ENCODE data around the gene CYP4A22. TPM values are rescaled to one million over a fixed set of nuclear protein-coding genes. Genes with fewer than 3 reads are reported as not detected.

The CYP4A22 gene
- total and polyA plus RNA-seq, 2 experiments from 2014 or later, result not detected

- Histone ChIP-seq H3K27me3 (ENCODE audit: insufficient read depth) (no peaks in the 10 kb centered on the region), H3K4me1 (ENCODE audit: insufficient read depth) (peaks cover 2% of the 10 kb centered on the region), H3K27ac (ENCODE audit: low read depth) (no peak overlapping the region), H3K36me3 (ENCODE audit: insufficient read depth) (no peaks in the 10 kb centered on the region), H3F3A (replicated peaks; ENCODE audit: low read depth) (no peaks in the 10 kb centered on the region), H4K20me1 (replicated peaks; ENCODE audit: insufficient read depth) (no peaks in the 10 kb centered on the region), H2AFZ (no peak overlapping the region), H3K4me3 (no peak overlapping the region), H3K79me2 (replicated peaks; ENCODE audit: insufficient read depth) (no peaks in the 10 kb centered on the region), H3K4me2 (no peak overlapping the region), H3K9me2 (ENCODE audit: insufficient read depth) (no peaks in the 10 kb centered on the region)
- H3K27ac Mint-ChIP-seq, result no peak overlapping the region
- H3K9me3 Mint-ChIP-seq, result peaks cover 18% of the 10 kb centered on the region; the same call in 2 of the 3 replicates
- no peak for TF ChIP-seq JUNB (IDR thresholded peaks at IDR 0.05; ENCODE audit: unreplicated experiment)
- no peak for TF ChIP-seq ETS1 (IDR thresholded peaks at IDR 0.05)
- TF ChIP-seq, protein P1, sequence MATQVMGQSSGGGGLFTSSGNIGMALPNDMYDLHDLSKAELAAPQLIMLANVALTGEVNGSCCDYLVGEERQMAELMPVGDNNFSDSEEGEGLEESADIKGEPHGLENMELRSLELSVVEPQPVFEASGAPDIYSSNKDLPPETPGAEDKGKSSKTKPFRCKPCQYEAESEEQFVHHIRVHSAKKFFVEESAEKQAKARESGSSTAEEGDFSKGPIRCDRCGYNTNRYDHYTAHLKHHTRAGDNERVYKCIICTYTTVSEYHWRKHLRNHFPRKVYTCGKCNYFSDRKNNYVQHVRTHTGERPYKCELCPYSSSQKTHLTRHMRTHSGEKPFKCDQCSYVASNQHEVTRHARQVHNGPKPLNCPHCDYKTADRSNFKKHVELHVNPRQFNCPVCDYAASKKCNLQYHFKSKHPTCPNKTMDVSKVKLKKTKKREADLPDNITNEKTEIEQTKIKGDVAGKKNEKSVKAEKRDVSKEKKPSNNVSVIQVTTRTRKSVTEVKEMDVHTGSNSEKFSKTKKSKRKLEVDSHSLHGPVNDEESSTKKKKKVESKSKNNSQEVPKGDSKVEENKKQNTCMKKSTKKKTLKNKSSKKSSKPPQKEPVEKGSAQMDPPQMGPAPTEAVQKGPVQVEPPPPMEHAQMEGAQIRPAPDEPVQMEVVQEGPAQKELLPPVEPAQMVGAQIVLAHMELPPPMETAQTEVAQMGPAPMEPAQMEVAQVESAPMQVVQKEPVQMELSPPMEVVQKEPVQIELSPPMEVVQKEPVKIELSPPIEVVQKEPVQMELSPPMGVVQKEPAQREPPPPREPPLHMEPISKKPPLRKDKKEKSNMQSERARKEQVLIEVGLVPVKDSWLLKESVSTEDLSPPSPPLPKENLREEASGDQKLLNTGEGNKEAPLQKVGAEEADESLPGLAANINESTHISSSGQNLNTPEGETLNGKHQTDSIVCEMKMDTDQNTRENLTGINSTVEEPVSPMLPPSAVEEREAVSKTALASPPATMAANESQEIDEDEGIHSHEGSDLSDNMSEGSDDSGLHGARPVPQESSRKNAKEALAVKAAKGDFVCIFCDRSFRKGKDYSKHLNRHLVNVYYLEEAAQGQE (IDR thresholded peaks at IDR 0.05; ENCODE audit: unreplicated experiment), result no peak
- TF ChIP-seq EZH2phosphoT487 (IDR thresholded peaks at IDR 0.05; ENCODE audit: unreplicated experiment), result no peak
- TF ChIP-seq ZNF114 (CRISPR knock-in tag; IDR thresholded peaks at IDR 0.05), result no peak
- no peak for TF ChIP-seq STAT1 (IDR thresholded peaks at IDR 0.05; ENCODE audit: unreplicated experiment)
- TF ChIP-seq EZH2 (IDR thresholded peaks at IDR 0.05; ENCODE audit: low read depth, unreplicated experiment), result no peak
- TF ChIP-seq CREB1 (CRISPR knock-in tag; IDR thresholded peaks at IDR 0.05; ENCODE audit: low read depth), result no peak
- no peak for TF ChIP-seq NANOG (IDR thresholded peaks at IDR 0.05; ENCODE audit: borderline replicate concordance)
- no peak for TF ChIP-seq POLR2AphosphoS5 (IDR thresholded peaks at IDR 0.05; ENCODE audit: low read depth)
- no peak for TF ChIP-seq ZNF331 (CRISPR knock-in tag; IDR thresholded peaks at IDR 0.05; ENCODE audit: low read depth)
- TF ChIP-seq CTCF (conservative IDR thresholded peaks at IDR 0.05; ENCODE audit: low read depth in 2 of 2), result no peak
- TF ChIP-seq ZNF462 (CRISPR knock-in tag; IDR thresholded peaks at IDR 0.05), result no peak
- H3K36me3 Mint-ChIP-seq (ENCODE audit: low read depth), result no peaks in the 10 kb centered on the region
- H3K4me3 Mint-ChIP-seq, result no peak overlapping the region
- H3K27me3 Mint-ChIP-seq (ENCODE audit: insufficient read depth, low read depth, poor library complexity), result peaks cover 19% of the 10 kb centered on the region
- DNase-seq (ENCODE audit: low spot score), result no peak
- H3K4me1 Mint-ChIP-seq, result peaks cover 16% of the 10 kb centered on the region
- ATAC-seq, result no peak
Measured at GRCh38 chr1:47186267-47187185, 49.3 kb downstream of the CYP4A22 start.
